A673 (cell line): ENCODE data around the gene ACACA.

ENCODE experiments used
- EZH2 ChIP-seq: fragments of 200-600 bp; sonication (generic); IDR thresholded peaks from 2 replicates; pipeline ENCODE4 v1.6.1; 2017; ENCODE audit warnings: borderline replicate concordance, low read depth, mild to moderate bottlenecking, mixed read lengths, antibody characterized with exemption, low read length; ENCODE audit not compliant: poor library complexity, severe bottlenecking
- TF ChIP-seq, protein P1 (sequence below): fragments of 300-800, 200-600 bp; sonication (generic); conservative IDR thresholded peaks from 2 replicates; pipeline ENCODE4 v1.5.1; 2017; ENCODE audit warnings: low read depth, mild to moderate bottlenecking, antibody characterized with exemption, low read length, moderate library complexity, mixed read lengths

DNA sequence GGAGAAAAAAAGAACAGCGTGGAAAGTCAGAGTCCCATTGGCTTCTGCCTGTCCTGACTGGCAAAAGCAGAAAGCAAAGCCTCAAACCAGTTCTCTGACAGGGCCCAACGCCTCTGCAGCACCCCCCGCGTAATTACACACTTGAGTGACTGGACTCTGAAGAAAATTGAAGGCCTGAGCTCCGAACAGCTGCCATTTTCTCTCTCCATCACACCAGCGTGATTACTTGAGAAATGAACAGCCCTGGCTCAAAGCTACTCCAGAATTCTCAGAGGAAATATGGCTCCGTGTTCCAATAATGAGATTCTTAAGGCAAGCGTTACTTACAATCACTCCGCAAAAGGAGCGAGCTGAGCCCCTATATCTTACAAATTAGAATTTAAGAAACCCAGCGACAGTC, 173.6 kb downstream of the ACACA start:
- TF ChIP-seq, protein P1, sequence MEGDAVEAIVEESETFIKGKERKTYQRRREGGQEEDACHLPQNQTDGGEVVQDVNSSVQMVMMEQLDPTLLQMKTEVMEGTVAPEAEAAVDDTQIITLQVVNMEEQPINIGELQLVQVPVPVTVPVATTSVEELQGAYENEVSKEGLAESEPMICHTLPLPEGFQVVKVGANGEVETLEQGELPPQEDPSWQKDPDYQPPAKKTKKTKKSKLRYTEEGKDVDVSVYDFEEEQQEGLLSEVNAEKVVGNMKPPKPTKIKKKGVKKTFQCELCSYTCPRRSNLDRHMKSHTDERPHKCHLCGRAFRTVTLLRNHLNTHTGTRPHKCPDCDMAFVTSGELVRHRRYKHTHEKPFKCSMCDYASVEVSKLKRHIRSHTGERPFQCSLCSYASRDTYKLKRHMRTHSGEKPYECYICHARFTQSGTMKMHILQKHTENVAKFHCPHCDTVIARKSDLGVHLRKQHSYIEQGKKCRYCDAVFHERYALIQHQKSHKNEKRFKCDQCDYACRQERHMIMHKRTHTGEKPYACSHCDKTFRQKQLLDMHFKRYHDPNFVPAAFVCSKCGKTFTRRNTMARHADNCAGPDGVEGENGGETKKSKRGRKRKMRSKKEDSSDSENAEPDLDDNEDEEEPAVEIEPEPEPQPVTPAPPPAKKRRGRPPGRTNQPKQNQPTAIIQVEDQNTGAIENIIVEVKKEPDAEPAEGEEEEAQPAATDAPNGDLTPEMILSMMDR: no peak
- no peak for TF ChIP-seq EZH2
